ENCODE results near the gene TRIM28.

DNA sequence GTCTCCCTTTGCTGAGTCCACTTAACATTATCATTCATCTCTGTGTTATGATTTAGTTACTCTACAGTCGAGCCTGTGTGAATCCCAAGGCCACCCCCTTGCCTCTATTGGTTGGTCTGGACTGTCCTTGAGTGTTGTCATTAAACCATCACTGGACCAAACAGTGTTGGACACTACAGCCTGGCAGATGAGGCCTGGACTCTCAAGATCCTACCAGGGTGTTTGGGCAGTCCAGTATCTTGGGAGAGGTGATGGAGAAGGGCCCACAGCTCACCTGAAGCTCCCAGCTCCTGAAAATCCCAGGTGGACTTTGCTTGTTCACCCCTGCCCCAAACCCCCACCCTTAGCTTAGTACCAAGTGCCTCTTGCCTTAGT, 7.2 kb downstream of the TRIM28 start:
- TF ChIP-seq YY1 (IDR thresholded peaks at IDR 0.05; ENCODE audit: insufficient read depth, insufficient read length) (no peak), ZNF274 (IDR thresholded peaks at IDR 0.05; ENCODE audit: low read depth, low read length) (no peak)

All from NT2/D1 (cell line).